GM04504 (cell line): ENCODE data around the gene SPC24.
A peak's percentile ranks its signal among the peaks of the same experiment; 100 is the strongest.
"Not testable (repeated sequence)": the region's sequence is repeated elsewhere in the genome, so short reads cannot be mapped to it uniquely, and the experiment has no call there.

ENCODE experiments used
- DNase-seq: peaks from one replicate; pipeline ENCODE4 v3.0.0-alpha.2; 2012; ENCODE audit warnings: low read depth

The SPC24 gene

GRCh38 chr19:11125994-11126685, 29.4 kb downstream of the SPC24 start:
- DNase-seq = peak; percentile 46

- DNase-seq = not testable (repeated sequence)
Measured at GRCh38 chr19:11124157-11124556, 31.4 kb downstream of the SPC24 start.

GRCh38 chr19:11123114-11123513, 32.5 kb downstream of the SPC24 start:
- DNase-seq = no peak

- DNase-seq = not testable (repeated sequence)
Measured at GRCh38 chr19:11121963-11122362, 33.6 kb downstream of the SPC24 start.

GRCh38 chr19:11116507-11116906, 39.1 kb downstream of the SPC24 start:
- no peak for DNase-seq

- DNase-seq = no peak
Measured at GRCh38 chr19:11115895-11116446, 39.6 kb downstream of the SPC24 start.

GRCh38 chr19:11115042-11115441, 40.5 kb downstream of the SPC24 start:
- no peak for DNase-seq

- no peak for DNase-seq
Measured at GRCh38 chr19:11113140-11113708, 42.4 kb downstream of the SPC24 start.

GRCh38 chr19:11111771-11112144, 43.8 kb downstream of the SPC24 start:
- no peak for DNase-seq

- DNase-seq = no peak
Measured at GRCh38 chr19:11111117-11111770, 44.3 kb downstream of the SPC24 start.

GRCh38 chr19:11108746-11109145, 46.8 kb downstream of the SPC24 start:
- DNase-seq = no peak

GRCh38 chr19:11106477-11106876, 49.1 kb downstream of the SPC24 start:
- DNase-seq = no peak

- no peak for DNase-seq
Measured at GRCh38 chr19:11105014-11105636, 50.5 kb downstream of the SPC24 start.

GRCh38 chr19:11103667-11104066, 51.9 kb downstream of the SPC24 start:
- DNase-seq = not testable (repeated sequence)

- DNase-seq = no peak
Measured at GRCh38 chr19:11102944-11103343, 52.6 kb downstream of the SPC24 start.

- no peak for DNase-seq
Measured at GRCh38 chr19:11101057-11101456, 54.5 kb downstream of the SPC24 start.

- no peak for DNase-seq
Measured at GRCh38 chr19:11100049-11100448, 55.5 kb downstream of the SPC24 start.

GRCh38 chr19:11098861-11099260, 56.7 kb downstream of the SPC24 start:
- DNase-seq = no peak

GRCh38 chr19:11098327-11098726, 57.3 kb downstream of the SPC24 start:
- DNase-seq = no peak

GRCh38 chr19:11097367-11097766, 58.2 kb downstream of the SPC24 start:
- not testable (repeated sequence) for DNase-seq

- peak; percentile 64 for DNase-seq
Measured at GRCh38 chr19:11096210-11096841, 59.3 kb downstream of the SPC24 start.
